HEK293 (cell line): ENCODE measurements around the gene REV3L.

ENCODE experiments used
- CTCF ChIA-PET: fragments of 350-600 bp; formaldehyde crosslinking; extraction: SDS; loops from one replicate; lab custom pipeline; 2021; ENCODE audit warnings: antibody characterized with exemption; lab: Yijun Ruan, JAX
- POLR2A ChIA-PET: fragments of 300-600 bp; formaldehyde crosslinking; extraction: SDS; loops from one replicate; lab custom pipeline; 2020; ENCODE audit warnings: antibody characterized with exemption, inconsistent platforms; lab: Yijun Ruan, JAX
- H3K27ac ChIP-seq: fragments of 200-500 bp; sonication (Bioruptor generic); 2 replicates; pipeline ENCODE4 v1.5.1; 2014; ENCODE audit warnings: low read depth, low read length, control low read depth, inconsistent platforms; ENCODE audit errors: extremely low read depth
- H3K36me3 ChIP-seq, 2 experiments: fragments of 200-500 bp in 1 of 2; sonication (Bioruptor generic) in 1 of 2; 1 replicate in 1 of 2; 2 replicates in 1 of 2; pipeline ENCODE4 v1.5.1; 2014 to 2017; ENCODE audit warnings: inconsistent platforms in 2 of 2, low read length in 2 of 2; ENCODE audit not compliant: control insufficient read depth in 2 of 2, insufficient read depth in 1 of 2
- H3K4me1 ChIP-seq: fragments of 200-500 bp; sonication (Bioruptor generic); 2 replicates; pipeline ENCODE4 v1.5.1; 2014; ENCODE audit warnings: mild to moderate bottlenecking, low read length, inconsistent platforms; ENCODE audit not compliant: control insufficient read depth, insufficient read depth
- H3K4me3 ChIP-seq: 2 replicates; pipeline ENCODE4 v1.5.1; 2011; ENCODE audit warnings: low read depth, mild to moderate bottlenecking, control low read depth, low read length, moderate library complexity
- H3K9me3 ChIP-seq: fragments of 200-500 bp; sonication (Bioruptor generic); 2 replicates; pipeline ENCODE4 v1.5.1; 2014; ENCODE audit warnings: low read depth, low read length, inconsistent platforms; ENCODE audit not compliant: control insufficient read depth, insufficient read depth
- FEZF1 ChIP-seq: fragments of 450-650 bp; formaldehyde crosslinking; IDR thresholded peaks from 2 replicates; pipeline ENCODE4 v1.5.1; 2016; ENCODE audit warnings: missing biosample characterization, missing genetic modification characterization
- KLF1 ChIP-seq: fragments of 450-650 bp; formaldehyde crosslinking; IDR thresholded peaks from 2 replicates; pipeline ENCODE4 v1.5.1; 2016; ENCODE audit warnings: missing biosample characterization, missing genetic modification characterization
- REPIN1 ChIP-seq: fragments of 450-650 bp; formaldehyde crosslinking; IDR thresholded peaks from 2 replicates; pipeline ENCODE4 v1.5.1; 2017; ENCODE audit warnings: missing biosample characterization, missing genetic modification characterization, low read depth
- SP2 ChIP-seq: fragments of 450-650 bp; formaldehyde crosslinking; IDR thresholded peaks from 2 replicates; pipeline ENCODE4 v1.5.1; 2016; ENCODE audit warnings: missing biosample characterization, missing genetic modification characterization
- ZBTB48 ChIP-seq: fragments of 450-650 bp; formaldehyde crosslinking; IDR thresholded peaks from 2 replicates; pipeline ENCODE4 v1.5.1; 2016; ENCODE audit warnings: missing biosample characterization, missing genetic modification characterization
- ZBTB7A ChIP-seq: fragments of 450-650 bp; formaldehyde crosslinking; IDR thresholded peaks from 2 replicates; pipeline ENCODE4 v1.5.1; 2016; ENCODE audit warnings: low read depth, missing biosample characterization, missing genetic modification characterization
- ZFP37 ChIP-seq: fragments of 450-650 bp; formaldehyde crosslinking; IDR thresholded peaks from 2 replicates; pipeline ENCODE4 v1.5.1; 2016; ENCODE audit warnings: missing biosample characterization, missing genetic modification characterization
- ZNF138 ChIP-seq: fragments of 450-650 bp; formaldehyde crosslinking; IDR thresholded peaks from 2 replicates; pipeline ENCODE4 v1.5.1; 2016; ENCODE audit warnings: missing biosample characterization, missing genetic modification characterization, borderline replicate concordance
- ZNF169 ChIP-seq: fragments of 450-650 bp; formaldehyde crosslinking; IDR thresholded peaks from 2 replicates; pipeline ENCODE4 v1.5.1; 2016; ENCODE audit warnings: missing biosample characterization, missing genetic modification characterization
- ZNF48 ChIP-seq: fragments of 450-650 bp; formaldehyde crosslinking; IDR thresholded peaks from 2 replicates; pipeline ENCODE4 v1.5.1; 2016; ENCODE audit warnings: missing biosample characterization, missing genetic modification characterization
- ZNF747 ChIP-seq: fragments of 450-650 bp; formaldehyde crosslinking; IDR thresholded peaks from 2 replicates; pipeline ENCODE4 v1.5.1; 2016; ENCODE audit warnings: missing biosample characterization, missing genetic modification characterization
- ZNF76 ChIP-seq: fragments of 450-650 bp; formaldehyde crosslinking; IDR thresholded peaks from 2 replicates; pipeline ENCODE4; 2016; ENCODE audit warnings: low read depth, missing biosample characterization, missing genetic modification characterization, borderline replicate concordance
- ZSCAN30 ChIP-seq: fragments of 450-650 bp; IDR thresholded peaks from 2 replicates; pipeline ENCODE4 v1.5.1; 2018; ENCODE audit warnings: missing biosample characterization, mild to moderate bottlenecking, missing genetic modification characterization, moderate library complexity
- TF ChIP-seq, protein P1 (sequence below): fragments of 450-650 bp; formaldehyde crosslinking; IDR thresholded peaks from 2 replicates; pipeline ENCODE4; 2016; ENCODE audit warnings: missing biosample characterization, missing genetic modification characterization
- TF ChIP-seq, protein P2 (sequence below): fragments of 450-650 bp; formaldehyde crosslinking; IDR thresholded peaks from 2 replicates; pipeline ENCODE4 v1.5.1; 2016; ENCODE audit warnings: missing biosample characterization, missing genetic modification characterization
- TF ChIP-seq, protein P3 (sequence below): fragments of 450-650 bp; formaldehyde crosslinking; IDR thresholded peaks from 2 replicates; pipeline ENCODE4 v1.5.1; 2017; ENCODE audit warnings: missing biosample characterization, missing genetic modification characterization
- TF ChIP-seq, protein P4 (sequence below): fragments of 450-650 bp; formaldehyde crosslinking; IDR thresholded peaks from 2 replicates; pipeline ENCODE4 v1.5.1; 2016; ENCODE audit warnings: missing biosample characterization, missing genetic modification characterization
- TF ChIP-seq, protein P5 (sequence below): fragments of 450-650 bp; IDR thresholded peaks from 2 replicates; pipeline ENCODE4 v1.5.1; 2018; ENCODE audit warnings: missing biosample characterization, mild to moderate bottlenecking, missing genetic modification characterization
- TF ChIP-seq, protein P6 (sequence below): fragments of 450-650 bp; formaldehyde crosslinking; conservative IDR thresholded peaks from 2 replicates; pipeline ENCODE4 v1.5.1; 2016; ENCODE audit warnings: low read depth, missing biosample characterization, missing genetic modification characterization

Gene REV3L

DNA sequence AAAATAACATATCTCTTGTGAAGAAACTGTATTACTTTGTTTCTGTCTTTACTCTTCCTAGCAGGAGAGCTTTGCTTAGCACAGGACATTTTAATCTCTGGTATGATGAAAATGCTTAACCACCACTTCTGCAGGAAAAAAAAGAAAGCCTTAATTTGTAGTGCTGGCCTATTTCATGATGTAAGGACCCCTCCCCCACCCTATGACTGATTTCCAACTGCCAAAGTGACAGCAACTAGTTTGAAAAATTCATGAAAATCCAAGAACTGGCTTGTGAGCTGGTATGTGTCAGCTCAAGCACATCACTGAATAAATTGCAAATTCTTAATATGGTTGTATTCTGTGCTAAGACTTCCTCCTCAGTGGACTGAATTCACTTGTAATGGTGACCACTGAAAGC, 125.3 kb downstream of the REV3L start:
- CTCF ChIA-PET, result interaction anchor here (0.6 to 2.3 kb wide), 3 partner anchors 121 to 348 kb away, joined by 3 to 10 read pairs (median 3); no protein-coding TSS in a partner anchor
- Histone ChIP-seq H3K36me3 (peaks cover 22 to 47% of the 10 kb centered on the region in 2 experiments), H3K4me1 (no peaks in the 10 kb centered on the region), H3K4me3 (no peak overlapping the region)
- TF ChIP-seq KLF1 (tag by site-specific recombination) (no peak), ZNF747 (no peak), ZSCAN30 (tag by site-specific recombination) (no peak), ZFP37 (tag by site-specific recombination) (no peak), REPIN1 (tag by site-specific recombination) (no peak), ZNF76 (tag by site-specific recombination) (no peak), ZBTB48 (no peak), ZNF138 (tag by site-specific recombination) (no peak), ZNF169 (no peak), ZBTB7A (tag by site-specific recombination) (no peak), FEZF1 (tag by site-specific recombination) (no peak), SP2 (tag by site-specific recombination) (no peak)
- TF ChIP-seq, protein P1, sequence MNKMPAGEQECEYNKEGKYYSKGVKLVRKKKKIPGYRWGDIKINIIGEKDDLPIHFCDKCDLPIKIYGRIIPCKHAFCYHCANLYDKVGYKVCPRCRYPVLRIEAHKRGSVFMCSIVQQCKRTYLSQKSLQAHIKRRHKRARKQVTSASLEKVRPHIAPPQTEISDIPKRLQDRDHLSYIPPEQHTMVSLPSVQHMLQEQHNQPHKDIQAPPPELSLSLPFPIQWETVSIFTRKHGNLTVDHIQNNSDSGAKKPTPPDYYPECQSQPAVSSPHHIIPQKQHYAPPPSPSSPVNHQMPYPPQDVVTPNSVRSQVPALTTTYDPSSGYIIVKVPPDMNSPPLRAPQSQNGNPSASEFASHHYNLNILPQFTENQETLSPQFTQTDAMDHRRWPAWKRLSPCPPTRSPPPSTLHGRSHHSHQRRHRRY, result no peak
- TF ChIP-seq, protein P2, sequence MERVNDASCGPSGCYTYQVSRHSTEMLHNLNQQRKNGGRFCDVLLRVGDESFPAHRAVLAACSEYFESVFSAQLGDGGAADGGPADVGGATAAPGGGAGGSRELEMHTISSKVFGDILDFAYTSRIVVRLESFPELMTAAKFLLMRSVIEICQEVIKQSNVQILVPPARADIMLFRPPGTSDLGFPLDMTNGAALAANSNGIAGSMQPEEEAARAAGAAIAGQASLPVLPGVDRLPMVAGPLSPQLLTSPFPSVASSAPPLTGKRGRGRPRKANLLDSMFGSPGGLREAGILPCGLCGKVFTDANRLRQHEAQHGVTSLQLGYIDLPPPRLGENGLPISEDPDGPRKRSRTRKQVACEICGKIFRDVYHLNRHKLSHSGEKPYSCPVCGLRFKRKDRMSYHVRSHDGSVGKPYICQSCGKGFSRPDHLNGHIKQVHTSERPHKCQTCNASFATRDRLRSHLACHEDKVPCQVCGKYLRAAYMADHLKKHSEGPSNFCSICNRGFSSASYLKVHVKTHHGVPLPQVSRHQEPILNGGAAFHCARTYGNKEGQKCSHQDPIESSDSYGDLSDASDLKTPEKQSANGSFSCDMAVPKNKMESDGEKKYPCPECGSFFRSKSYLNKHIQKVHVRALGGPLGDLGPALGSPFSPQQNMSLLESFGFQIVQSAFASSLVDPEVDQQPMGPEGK (tag by site-specific recombination), result no peak
- TF ChIP-seq, protein P3, sequence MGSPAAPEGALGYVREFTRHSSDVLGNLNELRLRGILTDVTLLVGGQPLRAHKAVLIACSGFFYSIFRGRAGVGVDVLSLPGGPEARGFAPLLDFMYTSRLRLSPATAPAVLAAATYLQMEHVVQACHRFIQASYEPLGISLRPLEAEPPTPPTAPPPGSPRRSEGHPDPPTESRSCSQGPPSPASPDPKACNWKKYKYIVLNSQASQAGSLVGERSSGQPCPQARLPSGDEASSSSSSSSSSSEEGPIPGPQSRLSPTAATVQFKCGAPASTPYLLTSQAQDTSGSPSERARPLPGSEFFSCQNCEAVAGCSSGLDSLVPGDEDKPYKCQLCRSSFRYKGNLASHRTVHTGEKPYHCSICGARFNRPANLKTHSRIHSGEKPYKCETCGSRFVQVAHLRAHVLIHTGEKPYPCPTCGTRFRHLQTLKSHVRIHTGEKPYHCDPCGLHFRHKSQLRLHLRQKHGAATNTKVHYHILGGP (tag by site-specific recombination), result no peak
- TF ChIP-seq, protein P4, sequence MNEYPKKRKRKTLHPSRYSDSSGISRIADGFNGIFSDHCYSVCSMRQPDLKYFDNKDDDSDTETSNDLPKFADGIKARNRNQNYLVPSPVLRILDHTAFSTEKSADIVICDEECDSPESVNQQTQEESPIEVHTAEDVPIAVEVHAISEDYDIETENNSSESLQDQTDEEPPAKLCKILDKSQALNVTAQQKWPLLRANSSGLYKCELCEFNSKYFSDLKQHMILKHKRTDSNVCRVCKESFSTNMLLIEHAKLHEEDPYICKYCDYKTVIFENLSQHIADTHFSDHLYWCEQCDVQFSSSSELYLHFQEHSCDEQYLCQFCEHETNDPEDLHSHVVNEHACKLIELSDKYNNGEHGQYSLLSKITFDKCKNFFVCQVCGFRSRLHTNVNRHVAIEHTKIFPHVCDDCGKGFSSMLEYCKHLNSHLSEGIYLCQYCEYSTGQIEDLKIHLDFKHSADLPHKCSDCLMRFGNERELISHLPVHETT (tag by site-specific recombination), result no peak
- TF ChIP-seq, protein P5, sequence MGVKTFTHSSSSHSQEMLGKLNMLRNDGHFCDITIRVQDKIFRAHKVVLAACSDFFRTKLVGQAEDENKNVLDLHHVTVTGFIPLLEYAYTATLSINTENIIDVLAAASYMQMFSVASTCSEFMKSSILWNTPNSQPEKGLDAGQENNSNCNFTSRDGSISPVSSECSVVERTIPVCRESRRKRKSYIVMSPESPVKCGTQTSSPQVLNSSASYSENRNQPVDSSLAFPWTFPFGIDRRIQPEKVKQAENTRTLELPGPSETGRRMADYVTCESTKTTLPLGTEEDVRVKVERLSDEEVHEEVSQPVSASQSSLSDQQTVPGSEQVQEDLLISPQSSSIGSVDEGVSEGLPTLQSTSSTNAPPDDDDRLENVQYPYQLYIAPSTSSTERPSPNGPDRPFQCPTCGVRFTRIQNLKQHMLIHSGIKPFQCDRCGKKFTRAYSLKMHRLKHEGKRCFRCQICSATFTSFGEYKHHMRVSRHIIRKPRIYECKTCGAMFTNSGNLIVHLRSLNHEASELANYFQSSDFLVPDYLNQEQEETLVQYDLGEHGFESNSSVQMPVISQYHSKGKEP (tag by site-specific recombination), result no peak
- TF ChIP-seq, all 188 proteins: peak for 0
- Histone ChIP-seq H3K27ac (no peak overlapping the region), H3K9me3 (no peaks in the 10 kb centered on the region)
- POLR2A ChIA-PET, result no interaction called here

DNA sequence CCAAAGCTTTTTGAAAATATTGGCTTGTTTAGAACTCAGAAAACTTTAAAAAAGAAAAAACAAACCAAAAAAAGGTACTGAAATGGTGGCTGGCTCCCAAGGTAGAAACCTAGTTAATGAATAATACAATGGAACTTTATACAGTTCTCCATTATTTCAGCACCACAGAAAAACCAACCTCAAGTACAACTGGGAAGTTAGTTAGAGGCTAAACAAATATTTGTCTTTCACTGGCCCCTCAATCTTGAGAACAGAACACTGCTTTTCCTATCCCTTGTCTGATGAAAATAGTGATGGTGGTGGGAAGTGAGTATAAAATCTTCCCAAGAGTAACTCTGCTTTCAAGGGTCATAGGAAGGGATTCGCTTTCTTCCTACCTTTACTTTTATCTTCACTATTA, 126.5 kb downstream of the REV3L start:
- CTCF ChIA-PET, result interaction anchor here (0.7 to 2.3 kb wide), 2 partner anchors 10 to 122 kb away, joined by 3 to 10 read pairs; no protein-coding TSS in a partner anchor
- peaks cover 28 to 57% of the 10 kb centered on the region in 2 experiments for H3K36me3 ChIP-seq
- no peaks in the 10 kb centered on the region for H3K4me1 ChIP-seq
- no peaks in the 10 kb centered on the region for H3K9me3 ChIP-seq
- H3K4me3 ChIP-seq, result no peak overlapping the region
- POLR2A ChIA-PET, result no interaction called here
- no peak for TF ChIP-seq ZNF48 (tag by site-specific recombination)
- TF ChIP-seq, protein P6, sequence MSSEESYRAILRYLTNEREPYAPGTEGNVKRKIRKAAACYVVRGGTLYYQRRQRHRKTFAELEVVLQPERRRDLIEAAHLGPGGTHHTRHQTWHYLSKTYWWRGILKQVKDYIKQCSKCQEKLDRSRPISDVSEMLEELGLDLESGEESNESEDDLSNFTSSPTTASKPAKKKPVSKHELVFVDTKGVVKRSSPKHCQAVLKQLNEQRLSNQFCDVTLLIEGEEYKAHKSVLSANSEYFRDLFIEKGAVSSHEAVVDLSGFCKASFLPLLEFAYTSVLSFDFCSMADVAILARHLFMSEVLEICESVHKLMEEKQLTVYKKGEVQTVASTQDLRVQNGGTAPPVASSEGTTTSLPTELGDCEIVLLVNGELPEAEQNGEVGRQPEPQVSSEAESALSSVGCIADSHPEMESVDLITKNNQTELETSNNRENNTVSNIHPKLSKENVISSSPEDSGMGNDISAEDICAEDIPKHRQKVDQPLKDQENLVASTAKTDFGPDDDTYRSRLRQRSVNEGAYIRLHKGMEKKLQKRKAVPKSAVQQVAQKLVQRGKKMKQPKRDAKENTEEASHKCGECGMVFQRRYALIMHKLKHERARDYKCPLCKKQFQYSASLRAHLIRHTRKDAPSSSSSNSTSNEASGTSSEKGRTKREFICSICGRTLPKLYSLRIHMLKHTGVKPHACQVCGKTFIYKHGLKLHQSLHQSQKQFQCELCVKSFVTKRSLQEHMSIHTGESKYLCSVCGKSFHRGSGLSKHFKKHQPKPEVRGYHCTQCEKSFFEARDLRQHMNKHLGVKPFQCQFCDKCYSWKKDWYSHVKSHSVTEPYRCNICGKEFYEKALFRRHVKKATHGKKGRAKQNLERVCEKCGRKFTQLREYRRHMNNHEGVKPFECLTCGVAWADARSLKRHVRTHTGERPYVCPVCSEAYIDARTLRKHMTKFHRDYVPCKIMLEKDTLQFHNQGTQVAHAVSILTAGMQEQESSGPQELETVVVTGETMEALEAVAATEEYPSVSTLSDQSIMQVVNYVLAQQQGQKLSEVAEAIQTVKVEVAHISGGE (tag by site-specific recombination), result no peak
- H3K27ac ChIP-seq, result no peak overlapping the region
